NCI-H1417 treated with DMSO at 0.1 percent for 48 hours (cell line): Measurements from ENCODE around the gene TFIP11.
"Not testable (repeated sequence)": the region's sequence is repeated elsewhere in the genome, so short reads cannot be mapped to it uniquely, and the experiment has no call there.

Experiments
- DNase-seq: peaks from one replicate; lab custom pipeline; 2025; lab: John Stamatoyannopoulos, UW

Gene TFIP11

DNA sequence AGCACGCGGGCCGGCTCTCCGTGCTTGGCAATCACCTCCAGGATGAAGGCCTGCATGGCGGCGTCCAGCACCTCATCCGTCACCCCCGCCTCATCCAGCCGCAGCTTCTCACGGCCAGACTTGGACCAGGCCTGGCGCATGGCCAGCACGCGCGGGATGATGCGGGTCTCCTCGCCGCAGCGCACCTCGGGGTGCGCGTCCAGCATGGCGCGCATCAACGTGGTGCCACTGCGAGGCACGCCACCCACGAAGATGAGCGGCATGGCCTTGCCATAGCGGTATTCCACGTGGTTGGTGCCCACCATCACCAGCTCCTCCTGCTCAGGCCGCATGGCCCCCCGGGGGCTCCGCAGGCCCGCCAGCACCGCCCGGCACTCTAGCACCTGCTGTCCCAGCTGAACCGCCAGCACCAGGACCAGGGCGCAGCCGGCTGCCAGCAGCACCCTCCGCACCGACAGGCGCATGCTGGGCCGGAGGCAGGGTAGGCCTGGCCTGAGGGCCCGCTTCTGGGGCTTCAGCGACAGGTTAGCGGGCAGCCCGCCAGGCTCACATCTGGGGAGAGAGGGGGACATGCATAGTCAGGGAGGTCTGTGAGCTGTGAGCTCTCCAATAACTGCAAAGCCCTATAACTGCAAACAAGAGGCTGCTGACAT, 29.0 kb upstream of the TFIP11 start:
- no peak for DNase-seq

DNA sequence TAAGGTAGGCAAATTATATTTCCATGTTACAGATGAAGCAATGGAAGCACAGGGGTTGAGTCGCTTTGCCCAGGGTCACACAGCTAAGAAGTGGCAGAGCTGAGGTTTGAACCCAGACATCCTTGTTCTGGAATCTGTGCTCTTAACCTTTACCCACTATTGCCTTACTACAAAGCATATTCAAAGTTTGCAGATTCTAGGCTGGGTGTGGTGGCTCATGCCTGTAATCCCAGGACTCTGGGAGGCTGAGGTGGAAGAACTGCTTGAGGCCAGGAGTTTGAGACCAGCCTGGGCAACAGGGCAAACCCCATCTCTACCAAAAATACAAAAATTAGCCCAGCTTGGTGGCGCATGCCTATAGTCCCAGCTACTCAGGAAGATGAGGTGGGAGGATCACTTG, 27.8 kb upstream of the TFIP11 start:
- DNase-seq, result no peak

DNA sequence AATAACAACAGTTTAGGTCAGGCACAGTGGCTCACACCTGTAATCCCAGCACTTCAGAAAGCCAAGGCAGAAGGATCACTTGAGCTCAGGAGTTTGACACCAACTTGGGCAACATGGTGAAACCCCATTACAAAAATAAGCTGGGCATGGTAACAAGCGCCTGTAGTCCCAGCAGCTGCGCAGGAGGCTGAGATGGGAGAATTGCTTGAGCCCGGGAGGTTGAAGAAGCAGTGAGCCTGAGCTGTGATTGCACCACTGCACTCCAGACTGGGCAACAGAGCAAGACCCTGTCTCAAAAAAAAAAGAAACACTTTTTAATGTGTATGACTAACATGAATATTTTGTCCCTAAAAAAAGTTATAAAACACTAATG, 24.5 kb upstream of the TFIP11 start:
- no peak for DNase-seq

- no peak for DNase-seq
Observed at GRCh38 chr22:26536056-26536761, 23.9 kb upstream of the TFIP11 start.

DNA sequence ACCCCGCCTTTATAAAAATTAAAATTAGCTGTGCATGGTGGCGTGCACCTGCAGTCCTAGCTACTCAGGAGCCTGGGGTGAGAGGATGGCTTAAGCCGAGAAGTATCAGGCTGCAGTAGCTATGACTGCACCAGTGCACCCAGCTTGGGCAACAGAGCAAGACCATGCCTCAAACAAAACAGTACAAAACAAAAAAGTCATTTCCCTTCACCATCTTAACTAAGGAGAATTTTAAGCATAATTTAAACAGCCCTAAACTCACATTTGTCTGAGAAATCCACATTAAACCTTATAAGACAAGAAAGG, 23.3 kb upstream of the TFIP11 start:
- no peak for DNase-seq

- DNase-seq, result no peak
Observed at GRCh38 chr22:26534874-26535602, 22.8 kb upstream of the TFIP11 start.

- no peak for DNase-seq
Observed at GRCh38 chr22:26534171-26534855, 22.0 kb upstream of the TFIP11 start.

DNA sequence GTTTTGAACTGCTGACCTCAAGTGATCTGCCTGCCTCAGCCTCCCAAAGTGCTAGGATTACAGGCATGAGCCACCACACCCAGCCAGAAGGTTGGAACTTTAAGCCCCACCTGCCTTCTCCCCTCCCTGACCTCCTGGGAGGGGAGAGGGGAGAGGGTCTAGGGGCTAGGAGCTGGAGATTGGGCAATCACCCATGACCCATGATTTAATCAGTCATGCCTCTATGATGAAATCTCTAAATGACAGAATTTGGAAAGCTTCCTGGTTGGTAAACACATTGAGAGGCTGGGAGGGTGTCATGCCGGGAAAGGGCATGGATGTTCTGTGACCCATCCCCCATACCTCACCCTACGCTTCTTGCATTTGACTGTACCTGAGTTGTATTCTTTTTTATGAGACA, 17.1 kb upstream of the TFIP11 start:
- DNase-seq, result no peak

DNA sequence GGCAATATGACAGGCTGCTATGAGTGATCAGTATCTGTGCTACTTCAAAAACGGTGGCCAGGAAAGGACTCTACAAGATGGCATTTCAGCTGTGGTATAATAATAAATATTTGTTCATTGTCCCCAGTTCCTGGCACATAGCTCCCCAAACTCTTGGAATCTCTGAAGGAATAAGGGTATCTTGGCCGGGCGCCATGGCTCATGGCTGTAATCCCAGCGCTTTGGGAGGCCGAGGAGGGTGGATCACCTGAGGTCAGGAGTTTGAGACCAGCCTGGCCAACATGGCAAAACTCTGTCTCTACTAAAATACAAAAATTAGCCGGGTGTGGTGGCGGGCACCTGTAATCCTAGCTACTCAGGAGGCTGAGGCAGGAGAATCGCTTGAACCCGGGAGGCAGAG, 16.2 kb upstream of the TFIP11 start:
- DNase-seq, result not testable (repeated sequence)

DNA sequence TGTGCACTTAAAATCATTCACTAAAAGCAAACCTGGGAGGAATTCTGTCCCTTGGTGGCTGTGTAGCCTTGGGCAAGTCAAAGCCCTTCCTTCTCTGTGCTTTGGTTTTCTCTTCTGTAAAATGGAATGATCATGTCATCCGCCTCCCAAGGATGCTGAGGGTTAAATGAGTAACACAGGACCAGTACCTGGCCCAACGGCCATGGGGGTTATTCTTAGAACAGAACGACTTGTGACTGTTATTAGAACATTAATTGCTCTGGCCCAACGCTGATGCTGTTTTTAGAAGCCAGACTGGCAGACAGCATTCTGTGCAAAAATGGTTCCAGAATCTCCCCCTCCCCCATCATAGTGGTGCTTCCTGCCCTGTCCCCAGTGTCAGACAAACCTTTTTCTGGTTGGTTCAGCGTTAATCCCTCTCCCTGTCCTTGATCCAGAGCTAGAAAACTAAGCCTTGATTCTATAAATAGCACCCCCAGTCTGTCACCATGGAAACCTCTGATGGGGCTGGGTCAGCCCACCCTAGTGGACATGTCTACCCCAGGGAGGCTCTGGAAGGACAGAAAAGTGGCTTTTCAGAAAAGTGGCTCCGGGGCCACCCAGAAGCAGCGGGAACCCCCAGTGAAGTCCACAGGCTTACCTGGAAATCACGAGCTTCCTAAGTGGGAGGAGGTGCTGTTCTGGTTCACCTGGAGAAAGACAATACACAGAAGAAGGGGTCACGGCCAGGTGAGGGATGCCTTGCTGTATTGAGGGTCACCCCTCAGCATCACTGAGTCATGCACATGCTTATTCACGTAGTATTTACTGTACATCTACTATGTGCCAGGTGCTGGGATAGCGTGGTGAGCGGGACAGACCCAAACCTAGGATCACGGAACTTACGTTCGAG, 15.5 kb upstream of the TFIP11 start:
- no peak for DNase-seq

GRCh38 chr22:26527167-26527566, 14.9 kb upstream of the TFIP11 start:
- DNase-seq, result no peak

DNA sequence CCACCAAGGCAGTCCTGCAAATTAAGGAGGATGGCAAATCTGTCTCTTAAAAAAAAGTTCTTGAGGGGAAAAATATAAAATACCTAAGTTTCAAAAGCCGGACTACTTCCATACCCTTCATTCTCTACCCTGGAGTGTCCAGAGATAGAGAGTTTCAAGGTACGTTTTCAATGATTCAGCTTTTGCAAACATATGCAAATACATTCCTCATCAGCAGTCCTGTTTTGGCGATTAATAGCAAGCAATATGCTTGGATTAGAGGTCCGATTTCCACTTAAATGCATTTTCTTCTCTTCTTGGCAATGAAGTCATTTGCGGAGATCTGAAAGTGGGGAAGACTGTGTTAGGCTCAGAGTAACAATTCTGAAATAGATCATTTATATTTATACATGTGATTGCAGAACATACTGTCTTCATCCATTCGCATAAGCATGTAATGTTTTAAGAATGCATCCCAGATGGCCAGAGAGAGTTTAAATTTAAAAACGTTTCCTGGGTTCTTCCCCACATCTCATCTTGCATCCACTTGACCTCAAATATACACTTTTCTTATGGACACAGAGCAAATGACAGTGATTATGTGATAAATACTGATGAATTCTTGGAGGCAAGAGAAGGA, 13.8 kb upstream of the TFIP11 start:
- DNase-seq, result no peak

GRCh38 chr22:26524870-26525269, 12.6 kb upstream of the TFIP11 start:
- no peak for DNase-seq

DNA sequence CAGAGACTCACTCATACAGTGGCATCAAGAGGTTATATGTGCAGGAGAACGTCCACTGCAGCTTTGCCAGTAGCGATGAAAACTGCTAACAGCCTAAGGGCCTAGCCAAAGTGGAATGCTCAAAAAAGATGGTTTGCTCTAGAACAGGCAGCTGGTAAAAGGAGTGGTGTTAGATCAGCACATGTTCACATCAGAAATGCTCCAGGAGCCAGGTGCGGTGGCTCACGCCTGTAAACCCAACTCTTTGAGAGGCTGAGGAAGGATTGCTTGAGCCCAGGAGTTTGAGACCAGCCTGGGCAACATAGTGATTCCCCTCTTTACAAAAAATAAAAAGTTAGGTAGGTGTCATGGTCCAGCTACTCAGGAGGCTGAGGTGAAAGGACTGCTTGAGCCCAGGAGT, 10.3 kb upstream of the TFIP11 start:
- no peak for DNase-seq

DNA sequence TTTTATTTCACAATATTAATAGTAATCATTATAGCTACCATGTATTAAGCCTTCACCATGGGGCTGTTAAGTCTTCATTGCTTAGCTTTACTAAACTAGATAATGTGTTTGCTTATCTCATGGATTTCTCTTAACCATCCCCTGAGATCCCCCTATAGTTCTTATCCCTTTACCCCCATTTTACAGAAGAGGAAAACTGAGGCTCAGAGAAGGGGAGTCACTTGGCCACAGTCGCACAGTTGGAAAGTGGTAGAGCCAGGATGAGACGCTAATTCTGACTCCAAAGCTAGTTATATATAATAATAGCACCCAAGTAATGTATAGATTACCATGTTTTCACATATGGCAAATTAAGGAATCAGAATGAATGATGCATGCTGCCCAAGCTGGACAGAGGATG, 9.7 kb upstream of the TFIP11 start:
- DNase-seq, result no peak

DNA sequence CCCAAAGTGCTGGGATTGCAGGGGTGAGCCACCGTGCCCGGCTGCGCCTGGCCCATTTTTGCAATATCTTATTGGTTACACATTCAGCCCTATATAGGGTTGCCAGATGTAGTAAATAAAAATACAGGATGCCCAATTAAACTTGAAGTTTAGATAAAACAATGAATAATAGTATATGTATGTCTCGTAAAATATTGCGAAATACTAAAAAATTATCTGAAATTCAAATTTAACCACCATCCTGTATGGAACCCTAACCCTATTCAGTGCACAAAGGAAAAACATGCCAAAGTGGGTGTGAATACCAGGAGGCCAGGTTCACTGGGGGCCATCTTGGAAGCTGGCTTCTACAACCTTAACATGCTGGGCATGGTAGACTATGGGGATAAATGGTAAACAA, 5.2 kb upstream of the TFIP11 start:
- DNase-seq, result no peak

GRCh38 chr22:26516503-26516902, 4.2 kb upstream of the TFIP11 start:
- DNase-seq, result no peak

- no peak for DNase-seq
Observed at GRCh38 chr22:26515931-26516330, 3.7 kb upstream of the TFIP11 start.

GRCh38 chr22:26514419-26515161, 2.3 kb upstream of the TFIP11 start:
- DNase-seq, result no peak

DNA sequence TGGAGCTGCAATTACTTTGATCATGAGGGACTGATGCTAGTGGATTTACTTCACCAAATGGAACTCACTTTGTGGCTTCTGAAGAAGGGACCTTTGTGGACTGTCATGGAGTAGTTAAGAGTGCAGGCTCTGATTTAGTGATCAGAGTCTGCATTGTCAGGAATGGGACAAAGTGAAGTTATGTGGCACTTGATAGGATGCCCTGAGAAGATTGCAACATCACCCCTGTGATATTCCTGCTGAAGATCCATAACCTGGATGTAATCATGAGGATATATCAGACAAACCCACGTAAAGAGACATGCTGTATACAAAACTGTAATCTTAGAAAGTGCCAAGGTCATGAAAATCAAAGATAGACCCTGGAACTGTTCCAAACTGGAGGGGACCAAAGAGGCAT, 1.6 kb upstream of the TFIP11 start:
- no peak for DNase-seq

GRCh38 chr22:26508148-26508547, 4.1 kb downstream of the TFIP11 start:
- no peak for DNase-seq
